Fibroblast of skin of left quadriceps (primary cell): Measurements from ENCODE around the gene SORCS2.

Experiments used
- DNase-seq, 2 experiments: peaks; one replicate each; pipeline ENCODE4 v3.0.0-alpha.2; 2013; ENCODE audit warnings: low read depth in 2 of 2

The SORCS2 gene

GRCh38 chr4:7742807-7743280, 550.5 kb downstream of the SORCS2 start:
- no peak for DNase-seq

DNA sequence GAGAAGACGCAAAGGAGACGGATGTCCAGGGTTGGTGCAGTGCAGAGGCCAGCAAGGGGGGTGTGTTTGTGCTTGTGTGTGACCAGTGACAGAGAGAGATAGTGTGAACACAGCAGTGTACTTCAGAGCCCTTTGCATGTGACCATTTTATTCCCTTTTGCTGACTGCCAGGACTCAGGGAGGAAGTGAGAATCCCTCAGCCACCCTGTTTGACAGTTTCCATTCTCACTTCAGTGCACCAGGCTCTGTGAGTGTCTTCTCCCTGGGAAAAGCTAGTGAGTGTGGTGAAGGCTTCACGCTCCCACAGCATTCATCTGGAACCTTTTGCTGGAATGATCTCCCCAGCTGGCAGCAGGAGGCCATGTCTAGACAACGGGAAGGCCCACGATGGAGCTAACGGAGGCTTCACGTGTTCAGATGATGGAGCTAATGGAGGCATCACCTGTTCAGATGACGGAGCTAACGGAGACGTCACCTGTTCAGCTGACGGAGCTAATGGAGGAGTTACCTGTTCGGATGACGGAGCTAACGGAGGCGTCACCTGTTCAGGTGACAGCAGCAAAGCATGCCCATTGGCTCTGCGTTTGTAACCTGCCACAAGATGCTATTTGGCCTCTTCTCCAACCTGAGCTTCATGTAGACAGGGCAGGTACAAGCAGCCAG, 551.9 kb downstream of the SORCS2 start:
- DNase-seq, result no peak

- no peak for DNase-seq
Measured at GRCh38 chr4:7745301-7745885, 553.1 kb downstream of the SORCS2 start.

GRCh38 chr4:7746351-7747061, 554.2 kb downstream of the SORCS2 start:
- no peak for DNase-seq

GRCh38 chr4:7747062-7747385, 554.7 kb downstream of the SORCS2 start:
- no peak for DNase-seq

DNA sequence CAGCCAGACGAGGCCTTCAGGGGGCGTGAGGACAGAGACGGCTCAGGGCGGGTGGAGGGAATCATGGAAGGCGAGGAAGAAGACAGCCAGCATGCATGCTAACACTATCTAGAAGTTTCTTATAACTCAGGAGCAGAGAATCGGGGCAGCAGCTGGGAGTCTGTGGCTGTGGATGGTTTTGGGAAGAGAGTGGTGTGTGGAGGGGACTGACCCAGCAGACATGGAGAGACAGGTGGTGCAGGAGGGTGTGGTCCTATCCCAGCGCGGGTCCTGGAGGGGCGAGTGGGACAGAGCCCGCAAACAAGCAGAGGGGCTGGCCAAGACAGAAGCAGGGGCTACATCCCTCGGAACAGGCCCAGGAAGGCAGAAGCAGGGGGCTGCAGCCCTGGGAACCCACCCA, 555.2 kb downstream of the SORCS2 start:
- no peak for DNase-seq

DNA sequence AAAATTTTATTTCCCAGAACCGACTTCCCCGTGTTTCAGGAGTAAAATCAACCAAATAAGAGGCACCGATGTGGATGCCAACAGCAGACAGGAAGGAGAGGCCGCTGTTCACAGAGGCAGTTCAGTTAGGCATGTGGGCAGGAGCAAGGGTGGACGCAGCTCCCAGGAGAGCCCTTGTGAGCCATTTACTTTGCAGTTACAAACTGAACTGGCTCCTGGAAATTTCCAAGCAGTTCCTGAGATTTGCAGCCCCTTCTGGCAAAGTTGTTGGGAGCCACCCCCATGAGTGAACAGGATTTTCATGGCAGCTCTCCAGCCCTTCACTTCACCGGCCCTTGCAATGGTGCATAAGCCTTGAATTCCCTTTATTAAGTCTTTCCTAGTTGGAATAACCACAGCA, 558.2 kb downstream of the SORCS2 start:
- no peak for DNase-seq

GRCh38 chr4:7750972-7751371, 558.6 kb downstream of the SORCS2 start:
- DNase-seq, result no peak

- DNase-seq, result no peak
Measured at GRCh38 chr4:7752649-7753048, 560.3 kb downstream of the SORCS2 start.

- DNase-seq, result no peak
Measured at GRCh38 chr4:7753271-7753670, 560.9 kb downstream of the SORCS2 start.

DNA sequence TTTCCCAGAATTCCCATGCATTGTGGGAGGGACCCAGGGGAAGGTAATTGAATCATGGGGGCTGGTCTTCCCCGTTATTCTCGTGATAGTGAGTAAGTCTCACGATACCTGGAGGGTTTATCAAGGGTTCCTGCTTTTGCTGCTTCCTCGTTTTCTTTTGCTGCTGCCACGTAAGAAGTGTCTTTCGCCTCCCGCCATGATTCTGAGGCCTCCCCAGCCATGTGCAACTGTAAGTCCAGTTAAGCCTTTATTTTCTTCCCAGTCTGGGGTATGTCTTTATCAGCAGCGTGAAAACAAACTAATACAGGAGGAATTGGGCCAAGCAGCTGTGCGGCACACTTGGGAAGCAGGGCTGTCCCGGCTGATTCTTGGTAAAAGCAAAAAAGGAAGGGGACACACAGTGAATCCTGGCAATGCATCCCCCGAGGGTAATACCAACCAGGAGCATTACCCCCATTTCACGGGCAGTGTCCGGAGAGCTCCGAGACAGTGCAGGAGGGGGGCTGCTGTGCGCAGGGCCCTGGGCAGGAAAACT, 561.7 kb downstream of the SORCS2 start:
- DNase-seq, result no peak

GRCh38 chr4:7754565-7755262, 562.4 kb downstream of the SORCS2 start:
- no peak for DNase-seq

DNA sequence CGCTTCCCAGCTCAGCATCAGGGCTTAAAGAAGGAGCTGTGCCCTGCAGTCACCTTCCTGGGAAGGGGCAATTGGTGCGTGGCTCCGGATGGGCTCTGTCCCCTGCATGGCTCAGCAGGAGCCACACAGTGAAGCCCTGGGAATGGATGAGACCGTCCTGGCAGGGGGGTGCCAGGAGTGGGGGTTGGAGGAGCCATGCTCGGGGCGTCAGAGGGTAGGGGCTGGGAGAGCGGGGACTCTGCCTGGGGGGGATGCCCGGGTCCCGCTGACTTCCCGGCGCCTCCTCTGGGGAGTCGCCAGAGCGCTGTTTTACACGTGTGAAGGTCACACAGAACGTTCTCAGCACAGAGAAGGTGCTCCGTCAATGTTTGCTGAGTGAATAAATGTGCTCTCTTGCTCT, 563.2 kb downstream of the SORCS2 start:
- DNase-seq, result no peak

DNA sequence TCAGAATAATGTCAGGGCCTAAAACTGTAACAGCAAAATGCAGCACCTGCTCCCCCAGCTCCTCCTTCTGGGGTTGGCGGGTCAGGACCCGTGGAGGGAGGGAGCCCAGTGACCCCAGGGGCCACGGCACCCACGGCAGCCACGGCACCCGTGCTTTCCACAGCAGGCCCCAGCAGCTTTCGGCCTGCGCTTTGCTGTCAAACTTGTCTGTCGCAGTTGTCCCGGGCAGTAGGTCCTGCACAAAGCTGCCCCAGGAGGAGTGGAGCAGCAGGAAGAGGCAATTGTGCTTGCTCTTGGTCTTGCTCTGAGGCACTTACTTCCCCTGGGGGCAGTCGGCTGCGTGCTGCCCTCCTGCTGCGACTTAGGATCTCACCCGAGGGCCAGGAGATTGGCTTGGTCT, 563.7 kb downstream of the SORCS2 start:
- DNase-seq, result no peak

DNA sequence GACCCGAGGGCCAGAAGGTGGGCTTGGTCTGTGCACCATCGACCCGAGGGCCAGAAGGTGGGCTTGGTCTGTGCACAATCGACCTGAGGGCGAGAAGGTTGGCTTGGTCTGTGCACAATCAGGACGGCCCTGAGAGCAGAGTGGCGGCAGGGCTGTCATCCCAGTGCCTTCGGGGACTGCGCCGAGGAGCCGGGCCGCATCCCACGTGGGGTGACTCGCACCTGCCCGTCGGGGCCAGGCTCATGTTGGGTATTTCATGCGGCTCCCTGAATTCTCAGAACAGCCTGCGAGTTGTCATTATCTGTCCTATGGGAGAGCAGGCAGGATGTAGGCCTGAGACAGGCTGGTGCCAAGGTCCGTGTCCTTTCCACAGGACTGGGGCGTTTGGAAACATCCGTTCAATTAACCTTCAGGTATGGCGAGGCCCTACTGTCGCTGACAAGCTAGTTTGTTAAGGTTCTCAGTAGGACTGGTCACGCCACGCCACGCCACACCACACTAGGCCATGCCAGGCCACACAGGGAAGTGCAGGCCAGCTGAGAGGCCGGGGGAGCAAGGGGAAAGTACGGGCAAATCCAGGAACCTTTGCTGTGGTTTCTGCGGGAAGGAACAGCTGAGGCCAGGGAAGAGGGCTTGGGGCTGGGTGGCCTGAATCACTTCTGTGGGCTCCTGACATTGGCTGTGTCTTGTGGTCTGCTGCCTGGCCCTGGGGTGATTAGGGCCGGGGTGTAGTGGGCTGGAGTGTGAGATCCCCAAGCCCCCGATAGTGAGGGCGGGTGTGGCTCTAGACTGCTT, 564.4 kb downstream of the SORCS2 start:
- no peak for DNase-seq

DNA sequence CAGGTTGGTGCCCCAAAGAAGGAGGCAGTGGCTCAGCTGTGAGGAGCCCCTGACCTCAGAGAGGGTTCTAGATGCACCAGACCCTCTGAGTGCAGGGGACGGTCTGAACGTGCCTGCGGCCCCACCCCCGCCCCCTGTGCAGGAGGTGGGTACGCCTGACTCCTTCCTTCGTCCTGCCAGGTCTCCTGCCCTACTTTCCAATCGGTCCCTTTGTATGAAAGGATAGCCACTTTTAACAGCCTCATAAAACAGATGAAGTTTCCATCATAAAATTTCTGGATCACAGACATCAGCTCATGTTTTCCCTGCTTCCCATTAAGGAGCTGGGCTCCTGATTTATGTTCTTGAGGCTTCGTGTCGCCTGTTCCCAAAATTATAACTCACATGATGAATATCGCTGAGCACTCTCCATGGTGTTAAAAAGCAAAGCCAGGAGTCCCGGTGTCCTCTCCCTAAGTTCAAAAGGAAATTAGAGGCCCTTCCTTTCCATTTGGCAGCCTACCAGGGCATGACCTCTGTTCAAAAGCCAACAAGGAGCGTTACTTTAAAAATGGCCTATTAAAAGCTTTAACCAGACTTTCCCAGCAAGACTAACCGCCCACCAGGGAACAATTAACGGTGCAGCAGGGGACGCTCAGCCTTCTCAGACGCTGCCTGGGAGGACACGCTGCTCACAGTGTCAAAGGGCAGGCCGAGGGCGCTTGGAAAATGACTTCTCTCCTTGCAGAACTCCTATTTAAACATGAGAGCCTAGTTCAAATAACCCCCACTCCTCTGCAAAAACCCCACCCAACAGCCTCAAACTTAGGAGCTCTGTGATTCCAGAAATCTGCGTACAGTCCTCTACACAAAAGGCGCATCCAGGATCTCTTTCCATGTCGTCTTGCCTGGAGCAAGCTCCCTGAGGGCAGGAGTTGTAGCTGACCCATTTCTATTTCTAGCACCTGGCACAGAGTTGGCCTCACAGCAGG, 565.4 kb downstream of the SORCS2 start:
- DNase-seq, result no peak

DNA sequence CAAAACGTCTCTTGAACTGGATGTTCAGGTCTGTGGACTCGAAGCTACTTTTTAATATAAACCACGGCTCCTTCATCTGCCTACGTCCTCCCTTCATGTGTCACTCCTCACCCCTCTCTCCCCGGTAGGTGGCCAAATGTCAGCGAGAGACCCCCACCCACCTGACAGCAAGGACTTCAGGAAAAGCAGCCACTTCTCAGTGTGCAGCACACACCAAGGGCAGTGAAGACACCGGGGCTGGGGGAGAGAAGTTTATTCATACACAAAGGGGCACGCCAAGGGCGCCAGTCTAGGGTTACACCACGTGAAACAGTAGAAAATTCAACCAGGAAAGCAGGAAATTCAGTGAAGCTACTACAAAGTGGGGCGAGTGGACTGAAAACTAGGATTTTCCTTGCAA, 566.1 kb downstream of the SORCS2 start:
- no peak for DNase-seq

GRCh38 chr4:7759216-7759615, 566.9 kb downstream of the SORCS2 start:
- no peak for DNase-seq

GRCh38 chr4:7759635-7760034, 567.3 kb downstream of the SORCS2 start:
- DNase-seq, result no peak

DNA sequence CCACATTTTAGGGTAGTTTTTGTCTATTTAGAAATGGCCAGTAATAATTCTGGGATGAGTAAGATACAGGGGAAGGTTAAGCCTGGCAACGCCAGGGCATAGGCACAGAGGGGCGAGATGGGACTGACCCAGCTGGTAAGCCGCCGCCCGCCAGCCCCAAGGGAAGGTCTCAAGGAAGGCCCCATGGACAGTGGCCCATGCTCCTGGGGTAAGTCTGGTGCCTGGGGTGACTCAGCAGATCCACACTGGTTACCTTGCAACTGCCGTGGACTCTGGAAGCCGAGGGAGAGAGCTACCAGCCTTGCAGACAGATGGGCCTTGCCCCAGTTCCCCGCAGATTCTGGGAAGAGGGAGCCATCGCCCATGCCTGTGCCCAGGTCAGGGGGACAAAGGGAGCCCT, 567.9 kb downstream of the SORCS2 start:
- no peak for DNase-seq
